ENCODE results near the gene NR2C2. TPM values are rescaled to one million over a fixed set of nuclear protein-coding genes. Genes with fewer than 3 reads are reported as not detected.

The NR2C2 gene
- total RNA-seq, 1 donor from 2014 or later: 55.0 TPM

GRCh38 chr3:15007681-15008141, 60.3 kb downstream of the NR2C2 start:
- ChIA-PET POLR2A (no interaction called here), CTCF (no interaction called here)
- TF ChIP-seq CTCF (IDR thresholded peaks at IDR 0.05): no peak
- intact Hi-C loops (cut with micrococcal nuclease): no loop called here
- ATAC-seq (ENCODE audit: low read depth): no peak
- H3K27me3 Mint-ChIP-seq: no peaks in the 10 kb centered on the region
- H3K4me3 Mint-ChIP-seq: no peak overlapping the region
- no peak for DNase-seq
- H3K36me3 Mint-ChIP-seq (ENCODE audit: low read depth): peaks cover 67% of the 10 kb centered on the region
- H3K4me1 Mint-ChIP-seq: peaks cover 6% of the 10 kb centered on the region
- H3K27ac Mint-ChIP-seq: no peak overlapping the region
- no peaks in the 10 kb centered on the region for H3K9me3 Mint-ChIP-seq

GRCh38 chr3:15009167-15009566, 61.8 kb downstream of the NR2C2 start:
- no peak for TF ChIP-seq CTCF (IDR thresholded peaks at IDR 0.05)
- H3K4me1 Mint-ChIP-seq: no peaks in the 10 kb centered on the region
- no peaks in the 10 kb centered on the region for H3K27me3 Mint-ChIP-seq
- DNase-seq: no peak
- no peak overlapping the region for H3K4me3 Mint-ChIP-seq
- no peaks in the 10 kb centered on the region for H3K9me3 Mint-ChIP-seq
- POLR2A ChIA-PET: no interaction called here
- no peak for ATAC-seq (ENCODE audit: low read depth)
- H3K36me3 Mint-ChIP-seq (ENCODE audit: low read depth): peaks cover 70% of the 10 kb centered on the region
- H3K27ac Mint-ChIP-seq: no peak overlapping the region
- CTCF ChIA-PET: no interaction called here
- intact Hi-C loops (cut with micrococcal nuclease): no loop called here

DNA sequence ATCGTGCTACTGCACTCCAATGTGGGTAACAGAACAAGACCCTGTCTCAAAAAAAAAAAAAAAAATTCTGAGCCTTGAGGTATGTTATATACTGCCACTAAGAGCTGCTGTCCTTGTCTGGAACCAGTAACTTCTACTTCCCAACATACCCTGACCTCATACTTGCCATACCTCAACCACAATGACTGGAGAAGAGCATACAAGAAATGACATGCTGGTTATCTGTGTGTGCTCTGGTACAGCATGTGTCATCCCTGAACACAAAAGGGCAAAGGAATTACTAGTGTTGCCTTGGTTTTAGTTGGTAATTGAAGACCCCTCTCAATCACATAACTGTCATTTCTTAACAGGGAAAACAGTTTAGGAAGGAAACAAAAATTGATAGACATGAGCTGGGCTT, 63.3 kb downstream of the NR2C2 start:
- POLR2A ChIA-PET: no interaction called here
- intact Hi-C loops (cut with micrococcal nuclease): no loop called here
- no peak for ATAC-seq (ENCODE audit: low read depth)
- Mint-ChIP-seq H3K4me1 (no peaks in the 10 kb centered on the region), H3K4me3 (no peak overlapping the region), H3K27me3 (no peaks in the 10 kb centered on the region), H3K27ac (no peak overlapping the region), H3K9me3 (no peaks in the 10 kb centered on the region), H3K36me3 (ENCODE audit: low read depth) (peaks cover 72% of the 10 kb centered on the region)
- CTCF ChIA-PET: no interaction called here
- no peak for TF ChIP-seq CTCF (IDR thresholded peaks at IDR 0.05)
- DNase-seq: no peak

DNA sequence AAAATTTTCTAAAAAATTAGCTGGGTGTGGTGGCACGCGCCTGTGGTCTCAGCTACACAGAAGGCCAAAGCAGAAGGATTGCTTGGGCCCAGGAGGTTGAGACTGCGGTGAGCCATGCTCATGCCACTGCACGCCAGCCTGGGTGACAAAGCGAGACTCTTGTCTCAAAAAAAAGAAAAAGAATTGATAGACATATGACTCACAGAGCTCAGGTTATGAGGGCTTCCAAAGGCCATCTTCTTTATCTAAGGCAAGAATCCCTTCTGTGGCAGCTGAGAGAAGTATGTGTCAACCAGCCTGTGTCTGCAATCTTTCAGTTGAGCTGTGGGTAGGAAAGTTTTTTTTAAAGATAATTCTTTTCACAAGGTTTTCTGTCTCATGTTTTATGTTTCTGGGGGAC, 63.8 kb downstream of the NR2C2 start:
- ChIA-PET POLR2A (no interaction called here), CTCF (no interaction called here)
- TF ChIP-seq CTCF (IDR thresholded peaks at IDR 0.05): no peak
- H3K36me3 Mint-ChIP-seq (ENCODE audit: low read depth): peaks cover 75% of the 10 kb centered on the region
- H3K9me3 Mint-ChIP-seq: no peaks in the 10 kb centered on the region
- intact Hi-C loops (cut with micrococcal nuclease): no loop called here
- no peak overlapping the region for H3K27ac Mint-ChIP-seq
- no peaks in the 10 kb centered on the region for H3K4me1 Mint-ChIP-seq
- no peak for ATAC-seq (ENCODE audit: low read depth)
- no peak for DNase-seq
- no peak overlapping the region for H3K4me3 Mint-ChIP-seq
- H3K27me3 Mint-ChIP-seq: no peaks in the 10 kb centered on the region

DNA sequence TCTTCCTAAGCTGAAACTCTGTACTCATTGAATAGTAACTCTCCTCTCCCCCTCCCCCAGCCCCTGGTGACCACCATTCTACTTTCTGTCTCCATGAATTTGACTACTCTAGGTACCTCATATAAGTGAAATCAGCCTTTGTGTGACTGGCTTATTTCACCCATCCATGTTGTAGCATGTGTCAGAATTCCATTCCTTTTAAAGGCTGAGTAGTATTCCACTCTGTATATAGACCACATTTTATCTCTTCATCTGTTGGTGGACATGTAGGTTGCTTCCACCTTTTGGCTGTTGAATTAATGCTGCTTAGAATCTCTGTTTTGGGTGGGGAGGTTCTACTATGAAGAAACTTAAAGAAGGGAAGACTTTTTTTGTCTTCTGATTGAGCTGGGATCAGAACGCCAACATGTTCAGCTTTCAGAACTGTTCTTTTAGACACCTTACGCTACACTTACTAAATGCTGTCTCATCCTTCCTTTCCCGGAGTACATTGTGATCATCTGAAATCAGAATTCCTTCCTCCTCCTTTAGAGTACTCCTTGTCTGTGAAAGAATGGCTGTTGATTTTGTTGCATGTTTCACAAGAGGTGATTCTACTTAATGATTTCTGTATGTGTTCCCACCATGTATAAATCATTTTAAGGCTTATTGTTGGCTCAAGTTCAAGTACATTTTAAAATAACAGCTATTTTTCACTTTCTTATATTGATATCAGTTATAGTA, 67.4 kb downstream of the NR2C2 start:
- H3K27ac Mint-ChIP-seq: no peak overlapping the region
- POLR2A ChIA-PET: no interaction called here
- H3K4me1 Mint-ChIP-seq: no peaks in the 10 kb centered on the region
- H3K36me3 Mint-ChIP-seq (ENCODE audit: low read depth): peaks cover 80% of the 10 kb centered on the region
- H3K4me3 Mint-ChIP-seq: no peak overlapping the region
- no peak for TF ChIP-seq CTCF (IDR thresholded peaks at IDR 0.05)
- CTCF ChIA-PET: no interaction called here
- intact Hi-C loops (cut with micrococcal nuclease): no loop called here
- ATAC-seq (ENCODE audit: low read depth) (no peak), DNase-seq (no peak)
- no peaks in the 10 kb centered on the region for H3K27me3 Mint-ChIP-seq
- no peaks in the 10 kb centered on the region for H3K9me3 Mint-ChIP-seq

Measured in activated B cell treated with CpG ODN at 0.5 μM for 24 hours (primary cell).